Measurements from ENCODE around the gene IQSEC1.

DNA sequence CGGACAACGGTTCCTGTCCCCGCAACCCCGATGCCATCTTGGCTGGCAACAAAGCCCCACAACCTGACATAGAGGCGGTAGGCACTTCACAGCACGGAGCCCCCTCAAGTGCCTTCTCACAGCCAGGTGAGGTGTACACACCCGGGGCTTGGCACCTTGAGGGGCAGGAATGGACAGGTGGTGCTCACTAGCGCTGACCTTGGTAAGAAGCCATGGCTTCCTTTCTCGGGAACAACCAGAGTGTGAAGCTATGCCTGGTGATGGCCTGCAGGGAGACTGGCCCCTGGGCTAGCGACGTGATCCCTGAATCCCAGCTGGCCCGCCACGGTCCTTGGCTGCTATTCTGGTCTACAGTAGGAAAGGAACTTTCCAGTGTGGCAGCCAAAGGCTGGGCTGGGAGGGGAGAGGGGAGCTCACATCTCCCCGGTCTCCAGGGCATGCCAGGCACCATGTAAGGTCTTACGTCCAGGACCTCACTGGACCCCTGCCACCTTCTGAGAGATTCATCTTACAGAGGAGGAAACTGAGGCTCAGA, 161.3 kb downstream of the IQSEC1 start:
- TF ChIP-seq POLR2A (IDR thresholded peaks at IDR 0.05; ENCODE audit: extremely low read depth, insufficient read length): no peak
- TF ChIP-seq, protein P1, sequence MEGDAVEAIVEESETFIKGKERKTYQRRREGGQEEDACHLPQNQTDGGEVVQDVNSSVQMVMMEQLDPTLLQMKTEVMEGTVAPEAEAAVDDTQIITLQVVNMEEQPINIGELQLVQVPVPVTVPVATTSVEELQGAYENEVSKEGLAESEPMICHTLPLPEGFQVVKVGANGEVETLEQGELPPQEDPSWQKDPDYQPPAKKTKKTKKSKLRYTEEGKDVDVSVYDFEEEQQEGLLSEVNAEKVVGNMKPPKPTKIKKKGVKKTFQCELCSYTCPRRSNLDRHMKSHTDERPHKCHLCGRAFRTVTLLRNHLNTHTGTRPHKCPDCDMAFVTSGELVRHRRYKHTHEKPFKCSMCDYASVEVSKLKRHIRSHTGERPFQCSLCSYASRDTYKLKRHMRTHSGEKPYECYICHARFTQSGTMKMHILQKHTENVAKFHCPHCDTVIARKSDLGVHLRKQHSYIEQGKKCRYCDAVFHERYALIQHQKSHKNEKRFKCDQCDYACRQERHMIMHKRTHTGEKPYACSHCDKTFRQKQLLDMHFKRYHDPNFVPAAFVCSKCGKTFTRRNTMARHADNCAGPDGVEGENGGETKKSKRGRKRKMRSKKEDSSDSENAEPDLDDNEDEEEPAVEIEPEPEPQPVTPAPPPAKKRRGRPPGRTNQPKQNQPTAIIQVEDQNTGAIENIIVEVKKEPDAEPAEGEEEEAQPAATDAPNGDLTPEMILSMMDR (IDR thresholded peaks at IDR 0.05; ENCODE audit: low read depth, low read length): no peak
